ENCODE measurements around the gene MDH2. TPM values are rescaled to one million over a fixed set of nuclear protein-coding genes. Genes with fewer than 3 reads are reported as not detected.

The MDH2 gene
- total RNA-seq, 4 donors from 2014 or later, result 57.1 to 81.0 (median 69.4) TPM

DNA sequence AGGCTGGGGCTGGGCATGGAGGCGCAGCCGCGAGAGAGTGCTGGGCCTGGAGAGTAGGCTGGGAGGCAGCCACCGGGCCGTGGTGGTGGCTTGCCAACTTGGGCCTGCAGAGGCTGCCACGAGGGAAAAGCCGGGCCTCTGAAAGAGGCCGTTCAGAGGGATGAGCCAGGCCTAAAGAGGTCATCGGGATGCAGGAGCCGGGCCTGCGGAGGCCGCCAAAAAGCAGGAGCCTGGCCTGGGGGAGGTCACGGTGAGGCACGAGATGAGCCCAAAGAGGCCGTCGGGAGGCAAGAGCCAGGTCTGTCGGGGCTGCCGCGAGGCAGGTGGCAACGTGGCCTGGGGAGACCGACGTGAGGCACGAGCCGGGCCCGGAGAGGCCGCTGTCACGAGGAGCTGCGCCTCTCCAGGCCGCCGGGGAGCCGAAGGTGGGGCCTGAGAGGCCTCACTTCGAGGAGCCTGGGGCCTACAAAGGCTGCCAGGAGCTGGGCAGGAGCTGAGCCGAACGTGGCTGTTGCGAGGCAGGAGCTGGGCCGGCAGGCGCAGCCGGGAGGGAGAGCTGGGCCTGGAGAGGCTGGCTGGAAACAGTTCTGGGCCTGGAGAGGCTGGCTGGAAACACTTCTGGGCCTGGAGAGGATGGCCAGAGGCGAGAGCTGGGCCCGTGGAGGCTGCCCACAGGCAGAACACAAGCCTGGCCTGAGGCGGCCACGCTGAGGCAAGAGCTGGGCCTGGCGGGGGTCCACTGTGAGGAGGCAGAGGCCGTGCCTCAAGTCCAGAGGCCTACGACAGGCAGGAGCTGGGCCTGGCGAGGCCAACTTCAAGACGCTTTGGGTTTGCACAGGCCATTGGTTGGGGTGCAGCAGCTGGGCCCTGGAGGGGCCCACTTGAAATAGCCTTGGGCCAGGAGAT lies 24.6 kb downstream of the MDH2 start:
- H3K27ac ChIP-seq, result no peak overlapping the region
- TF ChIP-seq, protein P1, sequence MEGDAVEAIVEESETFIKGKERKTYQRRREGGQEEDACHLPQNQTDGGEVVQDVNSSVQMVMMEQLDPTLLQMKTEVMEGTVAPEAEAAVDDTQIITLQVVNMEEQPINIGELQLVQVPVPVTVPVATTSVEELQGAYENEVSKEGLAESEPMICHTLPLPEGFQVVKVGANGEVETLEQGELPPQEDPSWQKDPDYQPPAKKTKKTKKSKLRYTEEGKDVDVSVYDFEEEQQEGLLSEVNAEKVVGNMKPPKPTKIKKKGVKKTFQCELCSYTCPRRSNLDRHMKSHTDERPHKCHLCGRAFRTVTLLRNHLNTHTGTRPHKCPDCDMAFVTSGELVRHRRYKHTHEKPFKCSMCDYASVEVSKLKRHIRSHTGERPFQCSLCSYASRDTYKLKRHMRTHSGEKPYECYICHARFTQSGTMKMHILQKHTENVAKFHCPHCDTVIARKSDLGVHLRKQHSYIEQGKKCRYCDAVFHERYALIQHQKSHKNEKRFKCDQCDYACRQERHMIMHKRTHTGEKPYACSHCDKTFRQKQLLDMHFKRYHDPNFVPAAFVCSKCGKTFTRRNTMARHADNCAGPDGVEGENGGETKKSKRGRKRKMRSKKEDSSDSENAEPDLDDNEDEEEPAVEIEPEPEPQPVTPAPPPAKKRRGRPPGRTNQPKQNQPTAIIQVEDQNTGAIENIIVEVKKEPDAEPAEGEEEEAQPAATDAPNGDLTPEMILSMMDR (IDR thresholded peaks at IDR 0.05), result no peak
- no peak for TF ChIP-seq POLR2A (IDR thresholded peaks at IDR 0.05)
- no peak for TF ChIP-seq EP300 (IDR thresholded peaks at IDR 0.05)

DNA sequence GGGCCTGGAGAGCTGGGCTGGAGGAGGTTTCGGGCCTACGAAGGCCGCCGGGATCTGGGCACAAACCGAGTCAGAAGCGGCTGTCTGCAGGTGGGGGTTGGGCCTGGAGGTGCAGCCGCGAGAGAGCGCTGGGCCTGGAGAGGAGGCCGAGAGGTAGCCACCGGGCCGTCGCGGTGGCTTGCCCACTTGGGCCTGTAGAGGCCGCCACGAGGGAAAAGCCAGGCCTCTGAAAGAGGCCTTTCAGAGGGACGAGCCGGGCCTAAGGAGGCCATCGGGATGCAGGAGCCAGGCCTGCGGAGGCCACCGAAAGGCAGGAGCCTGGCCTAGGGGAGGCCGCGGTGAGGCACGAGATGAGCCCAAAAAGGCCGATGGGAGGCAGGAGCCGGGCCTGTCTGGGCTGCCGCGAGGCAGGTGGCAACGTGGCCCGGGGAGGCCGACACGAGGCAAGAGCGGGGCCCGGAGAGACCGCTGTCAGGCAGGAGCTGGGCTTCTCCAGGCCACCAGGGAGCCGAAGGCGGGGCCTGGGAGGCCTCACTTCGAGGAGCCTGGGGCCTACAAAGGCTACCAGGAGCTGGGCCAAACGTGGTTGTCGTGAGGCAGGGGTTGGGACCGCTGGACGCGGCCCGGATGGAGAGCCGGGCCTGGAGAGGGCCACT lies 25.6 kb downstream of the MDH2 start:
- DNase-seq (ENCODE audit: low spot score in 2 of 2), result no peak
- WGBS, 2 donors, result 93% methylated on average over 45 of the region's 45 CpGs
- Histone ChIP-seq H3K4me1 (peaks cover 0 to 6% (median 0%) of the 10 kb centered on the region in 4 donors), H3K9me3 (peaks cover 0 to 12% (median 0%) of the 10 kb centered on the region in 4 donors), H3K27ac (no peak overlapping the region), H3K36me3 (no peaks in the 10 kb centered on the region), H3K27me3 (no peaks in the 10 kb centered on the region), H3K4me3 (no peak overlapping the region)
- TF ChIP-seq, protein P1 (IDR thresholded peaks at IDR 0.05), result no peak
- no peak for TF ChIP-seq EP300 (IDR thresholded peaks at IDR 0.05)
- TF ChIP-seq POLR2A (IDR thresholded peaks at IDR 0.05), result no peak

More for the DNA sequence above, 24.6 kb downstream of the MDH2 start:
- Histone ChIP-seq H3K27me3 (no peaks in the 10 kb centered on the region), H3K36me3 (peaks cover 0 to 6% (median 0%) of the 10 kb centered on the region in 3 donors), H3K9me3 (peaks cover 0 to 12% (median 0%) of the 10 kb centered on the region in 4 donors), H3K4me1 (peaks cover 0 to 6% (median 0%) of the 10 kb centered on the region in 4 donors), H3K4me3 (no peak overlapping the region)
- WGBS, 2 donors, result 90 to 93% methylated on average over 47 of the region's 47 CpGs
- DNase-seq (ENCODE audit: low spot score in 2 of 2), result no peak

DNA sequence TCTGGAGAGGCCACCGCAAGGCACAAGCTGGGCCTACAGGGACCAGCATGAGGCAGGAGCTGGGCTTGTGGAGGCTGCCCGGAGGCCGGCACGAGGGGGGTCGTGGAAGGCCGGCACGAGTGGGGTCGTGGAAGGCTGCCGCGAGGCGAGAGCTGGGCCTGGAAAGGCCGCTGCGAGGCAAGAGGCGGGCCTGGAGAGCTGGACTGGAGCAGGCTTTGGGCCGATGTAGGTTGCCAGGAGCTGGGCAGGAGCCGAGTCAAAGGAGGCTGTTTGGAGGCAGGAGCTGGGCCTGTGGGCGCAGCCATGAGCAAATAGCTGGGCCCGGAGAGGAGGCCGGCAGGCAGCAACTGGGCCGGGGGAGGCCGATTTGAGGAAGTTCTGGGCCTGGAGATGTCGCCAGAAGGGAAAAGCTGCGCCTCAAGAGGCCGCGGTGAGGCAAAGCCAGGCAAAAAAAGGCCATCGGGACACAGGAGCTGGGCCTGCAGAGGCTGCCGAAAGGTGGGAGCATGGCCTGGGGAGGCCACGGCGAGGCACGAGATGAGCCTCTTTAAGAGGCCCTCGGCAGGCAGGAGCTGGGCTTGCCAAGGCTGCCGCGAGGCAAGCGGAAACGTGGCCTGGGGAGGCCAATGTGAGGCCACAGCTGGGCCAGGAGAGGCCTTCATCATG lies 26.5 kb downstream of the MDH2 start:
- WGBS, 2 donors, result 93 to 94% methylated on average over 35 of the region's 35 CpGs
- DNase-seq (ENCODE audit: low spot score in 2 of 2), result no peak

DNA sequence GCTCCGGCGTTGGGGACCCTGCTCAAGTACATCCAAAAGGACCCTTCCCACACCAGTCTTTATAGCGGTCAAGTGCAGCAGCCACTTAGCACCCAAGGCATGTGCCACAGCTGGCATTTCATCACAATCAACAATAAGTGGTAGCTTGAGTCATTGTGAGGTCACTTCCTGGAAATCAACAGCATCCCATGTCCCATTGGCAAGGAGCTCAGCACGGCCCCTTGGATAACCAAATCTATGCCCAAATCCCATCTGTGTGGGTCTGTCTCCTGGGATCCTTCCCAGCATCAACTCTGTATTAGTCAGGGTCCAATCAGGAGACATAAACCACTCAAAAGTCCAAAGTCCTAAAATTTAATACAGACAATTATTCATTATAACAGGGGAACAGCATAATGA lies 27.1 kb downstream of the MDH2 start:
- Histone ChIP-seq H3K27ac (no peak overlapping the region), H3K27me3 (no peaks in the 10 kb centered on the region), H3K9me3 (peaks cover 0 to 12% (median 0%) of the 10 kb centered on the region in 4 donors), H3K4me3 (no peak overlapping the region), H3K4me1 (no peaks in the 10 kb centered on the region), H3K36me3 (no peaks in the 10 kb centered on the region)
- no peak for DNase-seq (ENCODE audit: low spot score in 2 of 2)
- 90 to 95% methylated on average over 4 of the region's 4 CpGs for WGBS, 2 donors
- TF ChIP-seq, protein P1 (IDR thresholded peaks at IDR 0.05), result no peak
- TF ChIP-seq POLR2A (IDR thresholded peaks at IDR 0.05) (no peak), EP300 (IDR thresholded peaks at IDR 0.05) (no peak)

More for the DNA sequence above, 26.5 kb downstream of the MDH2 start:
- Histone ChIP-seq H3K9me3 (peaks cover 0 to 12% (median 0%) of the 10 kb centered on the region in 4 donors), H3K27ac (no peak overlapping the region), H3K36me3 (no peaks in the 10 kb centered on the region), H3K27me3 (no peaks in the 10 kb centered on the region), H3K4me3 (no peak overlapping the region), H3K4me1 (peaks cover 0 to under 1% (median 0%) of the 10 kb centered on the region in 4 donors)
- no peak for TF ChIP-seq EP300 (IDR thresholded peaks at IDR 0.05)
- no peak for TF ChIP-seq POLR2A (IDR thresholded peaks at IDR 0.05)
- TF ChIP-seq, protein P1 (IDR thresholded peaks at IDR 0.05), result no peak
